Chondrocyte (in vitro differentiated cells): ENCODE measurements around the gene FFAR1. TPM values are rescaled to one million over a fixed set of nuclear protein-coding genes. Genes with fewer than 3 reads are reported as not detected.

Experiments used
- DNase-seq: peaks from one replicate; pipeline ENCODE4 v3.0.0; 2021; ENCODE audit warnings: mixed read lengths, low spot score
- H3K27ac Mint-ChIP-seq: one replicate; pipeline ENCODE4 v1.8.0; 2021; ENCODE audit warnings: mild to moderate bottlenecking, moderate library complexity, mixed read lengths; ENCODE audit not compliant: unreplicated experiment
- H3K27me3 Mint-ChIP-seq: 2 replicates; pipeline ENCODE4 v1.8.0; 2021; ENCODE audit warnings: low read depth, mixed read lengths
- H3K36me3 Mint-ChIP-seq: 2 replicates; pipeline ENCODE4 v1.8.0; 2021; ENCODE audit warnings: low read depth, mixed read lengths
- H3K4me1 Mint-ChIP-seq: 2 replicates; pipeline ENCODE4 v1.8.0; 2021; ENCODE audit warnings: low read depth, mild to moderate bottlenecking, mixed read lengths
- H3K4me3 Mint-ChIP-seq: one replicate; pipeline ENCODE4 v1.8.0; 2021; ENCODE audit warnings: mild to moderate bottlenecking, moderate library complexity, mixed read lengths; ENCODE audit not compliant: unreplicated experiment
- H3K9me3 Mint-ChIP-seq: 2 replicates; pipeline ENCODE4 v1.8.0; 2021; ENCODE audit warnings: low read depth, mixed read lengths
- long read RNA-seq: library from polyadenylated mRNA; stranded (forward); transcript quantifications from one replicate; pipeline ENCODE4 v2.0.0, GENCODE V29; 2021
- total RNA-seq: library from RNA; stranded (reverse); gene quantifications from 3 replicates; pipeline ENCODE4 v1.2.1, GENCODE V29; 2021
- TF ChIP-seq, protein P1 (sequence below): fragments of 200-600 bp; sonication (generic); IDR thresholded peaks from 2 replicates; pipeline ENCODE4 v1.5.0; 2021; ENCODE audit warnings: antibody characterized with exemption, mild to moderate bottlenecking, moderate library complexity

Gene FFAR1, protein sequence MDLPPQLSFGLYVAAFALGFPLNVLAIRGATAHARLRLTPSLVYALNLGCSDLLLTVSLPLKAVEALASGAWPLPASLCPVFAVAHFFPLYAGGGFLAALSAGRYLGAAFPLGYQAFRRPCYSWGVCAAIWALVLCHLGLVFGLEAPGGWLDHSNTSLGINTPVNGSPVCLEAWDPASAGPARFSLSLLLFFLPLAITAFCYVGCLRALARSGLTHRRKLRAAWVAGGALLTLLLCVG (N-terminal part only)
- total RNA-seq, result not detected in 3 replicates
- long read RNA-seq, result 0 reads

DNA sequence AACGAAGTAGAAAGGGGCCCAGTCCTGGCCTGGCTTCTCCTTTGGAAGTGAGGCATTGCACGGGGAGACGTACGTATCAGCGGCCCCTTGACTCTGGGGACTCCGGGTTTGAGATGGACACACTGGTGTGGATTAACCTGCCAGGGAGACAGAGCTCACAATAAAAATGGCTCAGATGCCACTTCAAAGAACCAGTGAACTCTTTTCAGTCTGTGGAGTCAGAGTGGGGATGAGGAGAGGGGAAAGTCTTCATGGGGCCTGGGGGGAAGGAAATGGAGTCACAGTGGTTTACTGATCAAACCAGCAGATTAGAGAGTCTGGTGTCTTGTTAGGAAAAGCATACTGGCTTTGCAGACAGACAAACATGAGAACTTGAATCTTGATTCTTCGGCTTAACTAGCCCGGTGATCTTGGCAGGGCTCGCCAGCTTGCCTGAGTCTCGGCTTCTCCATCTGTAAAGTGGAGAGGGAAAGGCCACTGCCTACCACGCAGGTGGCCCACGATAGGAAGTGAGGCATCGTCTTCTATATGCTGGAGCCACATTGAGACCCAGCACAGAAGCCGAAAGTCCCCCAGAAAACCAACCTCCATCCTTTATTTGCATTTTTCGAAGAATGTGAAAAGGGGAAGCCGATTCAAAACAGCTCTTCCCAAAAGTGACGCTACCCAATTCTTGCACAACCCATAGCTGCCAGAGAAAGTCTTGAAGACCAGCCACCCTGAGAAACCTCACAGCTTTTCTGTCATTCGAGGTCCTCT lies at the start of gene FFAR1:
FFAR1 (plus strand) TSS at position 732 of the 759 bp plus-strand sequence. CDS start 3,650 bp downstream, outside the sequence.
- Mint-ChIP-seq H3K4me1 (no peaks in the 10 kb centered on the region), H3K36me3 (peaks cover 1% of the 10 kb centered on the region), H3K9me3 (no peaks in the 10 kb centered on the region), H3K27me3 (peaks cover 49% of the 10 kb centered on the region), H3K27ac (no peak within 1 kb of the TSS), H3K4me3 (no peak within 1 kb of the TSS)
- DNase-seq, result peak; percentile 28
- TF ChIP-seq, protein P1, sequence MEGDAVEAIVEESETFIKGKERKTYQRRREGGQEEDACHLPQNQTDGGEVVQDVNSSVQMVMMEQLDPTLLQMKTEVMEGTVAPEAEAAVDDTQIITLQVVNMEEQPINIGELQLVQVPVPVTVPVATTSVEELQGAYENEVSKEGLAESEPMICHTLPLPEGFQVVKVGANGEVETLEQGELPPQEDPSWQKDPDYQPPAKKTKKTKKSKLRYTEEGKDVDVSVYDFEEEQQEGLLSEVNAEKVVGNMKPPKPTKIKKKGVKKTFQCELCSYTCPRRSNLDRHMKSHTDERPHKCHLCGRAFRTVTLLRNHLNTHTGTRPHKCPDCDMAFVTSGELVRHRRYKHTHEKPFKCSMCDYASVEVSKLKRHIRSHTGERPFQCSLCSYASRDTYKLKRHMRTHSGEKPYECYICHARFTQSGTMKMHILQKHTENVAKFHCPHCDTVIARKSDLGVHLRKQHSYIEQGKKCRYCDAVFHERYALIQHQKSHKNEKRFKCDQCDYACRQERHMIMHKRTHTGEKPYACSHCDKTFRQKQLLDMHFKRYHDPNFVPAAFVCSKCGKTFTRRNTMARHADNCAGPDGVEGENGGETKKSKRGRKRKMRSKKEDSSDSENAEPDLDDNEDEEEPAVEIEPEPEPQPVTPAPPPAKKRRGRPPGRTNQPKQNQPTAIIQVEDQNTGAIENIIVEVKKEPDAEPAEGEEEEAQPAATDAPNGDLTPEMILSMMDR, result no peak

DNA sequence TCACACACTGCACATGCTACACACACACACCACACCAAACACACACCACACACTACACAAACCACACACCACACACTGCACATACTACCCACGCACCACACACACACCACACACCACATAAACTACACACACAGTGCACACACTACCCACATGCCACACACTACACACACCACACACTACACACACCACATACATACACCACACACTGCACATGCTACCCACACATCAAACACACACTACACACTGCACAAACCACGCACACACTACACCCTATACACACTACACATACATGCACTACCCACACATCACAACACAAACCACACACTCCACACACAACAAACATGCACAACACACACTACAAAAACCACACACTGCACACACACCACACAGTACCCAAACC lies 49.8 kb upstream of the FFAR1 start:
- Mint-ChIP-seq H3K36me3 (no peaks in the 10 kb centered on the region), H3K27ac (no peak overlapping the region), H3K4me3 (no peak overlapping the region), H3K9me3 (no peaks in the 10 kb centered on the region), H3K4me1 (no peaks in the 10 kb centered on the region), H3K27me3 (peaks cover 12% of the 10 kb centered on the region)
- TF ChIP-seq, protein P1, result no peak
- no peak for DNase-seq

DNA sequence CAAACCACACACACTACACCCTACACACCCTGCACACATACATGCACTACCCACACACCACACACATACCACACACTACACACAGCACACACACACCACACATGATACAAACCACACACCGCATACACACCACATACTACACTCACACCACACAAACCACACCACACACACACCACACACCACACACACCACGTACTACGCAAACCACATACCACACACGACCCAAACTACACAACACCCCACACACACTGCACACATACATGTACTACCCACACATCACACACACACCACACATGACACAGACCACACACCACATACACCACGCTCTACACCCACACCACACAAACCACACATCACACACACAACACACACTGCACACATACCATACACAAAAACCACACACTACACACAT lies 49.1 kb upstream of the FFAR1 start:
- Mint-ChIP-seq H3K4me1 (no peaks in the 10 kb centered on the region), H3K27ac (no peak overlapping the region), H3K27me3 (peaks cover 7% of the 10 kb centered on the region), H3K36me3 (no peaks in the 10 kb centered on the region), H3K4me3 (no peak overlapping the region), H3K9me3 (no peaks in the 10 kb centered on the region)
- DNase-seq, result no peak
- TF ChIP-seq, protein P1, result no peak

DNA sequence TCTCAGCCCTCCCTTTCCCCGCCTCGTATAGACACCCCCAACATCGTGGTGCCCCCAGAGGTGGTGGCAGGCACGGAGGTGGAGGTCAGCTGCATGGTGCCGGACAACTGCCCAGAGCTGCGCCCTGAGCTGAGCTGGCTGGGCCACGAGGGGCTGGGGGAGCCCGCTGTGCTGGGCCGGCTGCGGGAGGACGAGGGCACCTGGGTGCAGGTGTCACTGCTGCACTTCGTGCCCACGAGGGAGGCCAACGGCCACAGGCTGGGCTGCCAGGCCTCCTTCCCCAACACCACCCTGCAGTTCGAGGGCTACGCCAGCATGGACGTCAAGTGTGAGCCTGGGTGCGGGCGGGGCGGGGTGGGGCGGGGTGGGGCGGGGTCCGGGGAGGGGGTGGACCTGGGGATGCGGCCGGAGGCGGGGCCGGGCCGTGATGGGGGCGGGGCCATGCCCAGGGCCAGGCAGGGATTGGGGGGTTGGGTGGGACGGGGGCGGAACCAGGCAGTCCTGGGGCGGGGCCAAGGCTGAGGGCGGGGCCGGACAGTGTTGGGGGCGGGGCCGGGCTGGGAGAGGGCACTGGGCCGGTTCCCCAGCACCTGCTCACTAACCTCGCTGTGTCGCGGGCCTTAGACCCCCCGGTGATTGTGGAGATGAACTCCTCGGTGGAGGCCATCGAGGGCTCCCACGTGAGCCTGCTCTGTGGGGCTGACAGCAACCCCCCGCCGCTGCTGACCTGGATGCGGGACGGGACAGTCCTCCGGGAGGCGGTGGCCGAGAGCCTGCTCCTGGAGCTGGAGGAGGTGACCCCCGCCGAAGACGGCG lies 48.0 kb upstream of the FFAR1 start:
- Mint-ChIP-seq H3K4me1 (no peaks in the 10 kb centered on the region), H3K9me3 (no peaks in the 10 kb centered on the region), H3K4me3 (no peak overlapping the region), H3K27ac (no peak overlapping the region), H3K27me3 (peaks cover 6% of the 10 kb centered on the region), H3K36me3 (no peaks in the 10 kb centered on the region)
- TF ChIP-seq, protein P1, result no peak
- DNase-seq, result no peak

DNA sequence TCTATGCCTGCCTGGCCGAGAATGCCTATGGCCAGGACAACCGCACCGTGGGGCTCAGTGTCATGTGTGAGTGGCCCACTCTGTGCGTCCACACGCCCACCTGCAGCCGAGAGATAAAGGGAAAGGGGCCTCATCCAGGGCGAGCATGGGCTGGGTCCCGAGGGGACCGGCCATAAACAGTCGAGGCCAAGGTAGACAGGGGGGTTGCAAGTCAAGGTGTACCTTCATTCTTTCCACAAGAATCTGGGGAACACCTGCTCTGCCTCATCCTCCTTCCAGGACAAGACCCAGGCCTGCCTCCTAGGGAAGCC lies 47.4 kb upstream of the FFAR1 start:
- Mint-ChIP-seq H3K36me3 (no peaks in the 10 kb centered on the region), H3K4me3 (no peak overlapping the region), H3K4me1 (no peaks in the 10 kb centered on the region), H3K27ac (no peak overlapping the region), H3K9me3 (no peaks in the 10 kb centered on the region), H3K27me3 (peaks cover 6% of the 10 kb centered on the region)
- TF ChIP-seq, protein P1, result no peak
- no peak for DNase-seq
